DMS79 (cell line): Measurements from ENCODE around the gene STOML3.
"Not testable (repeated sequence)": the region's sequence is repeated elsewhere in the genome, so short reads cannot be mapped to it uniquely, and the experiment has no call there.

ENCODE experiments used
- DNase-seq: peaks from one replicate; lab custom pipeline; 2025; lab: John Stamatoyannopoulos, UW

The STOML3 gene

GRCh38 chr13:38990693-38991092, at the start of gene STOML3:
TSS of gene STOML3 (minus strand) at chr13:38990831. CDS start at chr13:38990721, 110 bp downstream.
- no peak for DNase-seq

GRCh38 chr13:39040206-39040605, 49.6 kb upstream of the STOML3 start:
- no peak for DNase-seq

GRCh38 chr13:39039041-39039440, 48.4 kb upstream of the STOML3 start:
- DNase-seq: no peak

- peak; percentile 27 for DNase-seq
Measured at GRCh38 chr13:39038569-39039030, 48.0 kb upstream of the STOML3 start.

- DNase-seq: peak; percentile 81
Measured at GRCh38 chr13:39037880-39038568, 47.4 kb upstream of the STOML3 start, which contains the start of the genes NHLRC3 and PROSER1. TSS of gene NHLRC3 (plus strand) at chr13:39038456. CDS start at chr13:39038640, 184 bp downstream. TSS of gene PROSER1 (minus strand) at chr13:39038089. CDS start at chr13:39037242, 847 bp downstream.

GRCh38 chr13:39037410-39037879, 46.8 kb upstream of the STOML3 start:
- DNase-seq: peak; percentile 61

GRCh38 chr13:39036212-39036611, 45.6 kb upstream of the STOML3 start:
- peak; percentile 16 for DNase-seq

GRCh38 chr13:39035799-39036198, 45.2 kb upstream of the STOML3 start:
- DNase-seq: no peak

- DNase-seq: no peak
Measured at GRCh38 chr13:39035204-39035603, 44.6 kb upstream of the STOML3 start.

- DNase-seq: no peak
Measured at GRCh38 chr13:39034085-39034484, 43.5 kb upstream of the STOML3 start.

GRCh38 chr13:39032150-39032549, 41.5 kb upstream of the STOML3 start:
- DNase-seq: no peak

GRCh38 chr13:39025433-39025839, 34.8 kb upstream of the STOML3 start:
- no peak for DNase-seq

GRCh38 chr13:39023761-39024160, 33.1 kb upstream of the STOML3 start:
- no peak for DNase-seq

- no peak for DNase-seq
Measured at GRCh38 chr13:39023316-39023715, 32.7 kb upstream of the STOML3 start.

GRCh38 chr13:39020853-39021462, 30.3 kb upstream of the STOML3 start:
- no peak for DNase-seq

- DNase-seq: no peak
Measured at GRCh38 chr13:39016787-39017186, 26.2 kb upstream of the STOML3 start.

- no peak for DNase-seq
Measured at GRCh38 chr13:39016087-39016486, 25.5 kb upstream of the STOML3 start.

GRCh38 chr13:39013462-39013861, 22.8 kb upstream of the STOML3 start:
- DNase-seq: no peak

- no peak for DNase-seq
Measured at GRCh38 chr13:39012608-39013007, 22.0 kb upstream of the STOML3 start.

- DNase-seq: not testable (repeated sequence)
Measured at GRCh38 chr13:39006371-39007111, 15.9 kb upstream of the STOML3 start.

- DNase-seq: no peak
Measured at GRCh38 chr13:38998739-38999138, 8.1 kb upstream of the STOML3 start.

GRCh38 chr13:38993381-38993780, 2.8 kb upstream of the STOML3 start:
- DNase-seq: no peak

- no peak for DNase-seq
Measured at GRCh38 chr13:38981096-38981495, 9.5 kb downstream of the STOML3 start.
